HFF-Myc (cell line): ENCODE measurements around the gene UFSP2.

Source experiments
- DNase-seq: peaks from one replicate; pipeline ENCODE4 v3.0.0-alpha.2; 2011; ENCODE audit warnings: low read depth; ENCODE audit errors: extremely low read depth
- H3K4me3 ChIP-seq: replicated peaks from 2 replicates; pipeline ENCODE4 v1.5.1; 2011; ENCODE audit warnings: low read depth, mild to moderate bottlenecking, control low read depth, low read length
- TF ChIP-seq, protein P1 (sequence below): IDR thresholded peaks from 2 replicates; pipeline ENCODE4 v1.5.1; 2012; ENCODE audit warnings: mild to moderate bottlenecking, low read depth, low read length, control low read depth; ENCODE audit errors: missing control alignments

UFSP2 gene

GRCh38 chr4:185358514-185358913, 67.2 kb downstream of the UFSP2 start:
- DNase-seq = no peak
- TF ChIP-seq, protein P1, sequence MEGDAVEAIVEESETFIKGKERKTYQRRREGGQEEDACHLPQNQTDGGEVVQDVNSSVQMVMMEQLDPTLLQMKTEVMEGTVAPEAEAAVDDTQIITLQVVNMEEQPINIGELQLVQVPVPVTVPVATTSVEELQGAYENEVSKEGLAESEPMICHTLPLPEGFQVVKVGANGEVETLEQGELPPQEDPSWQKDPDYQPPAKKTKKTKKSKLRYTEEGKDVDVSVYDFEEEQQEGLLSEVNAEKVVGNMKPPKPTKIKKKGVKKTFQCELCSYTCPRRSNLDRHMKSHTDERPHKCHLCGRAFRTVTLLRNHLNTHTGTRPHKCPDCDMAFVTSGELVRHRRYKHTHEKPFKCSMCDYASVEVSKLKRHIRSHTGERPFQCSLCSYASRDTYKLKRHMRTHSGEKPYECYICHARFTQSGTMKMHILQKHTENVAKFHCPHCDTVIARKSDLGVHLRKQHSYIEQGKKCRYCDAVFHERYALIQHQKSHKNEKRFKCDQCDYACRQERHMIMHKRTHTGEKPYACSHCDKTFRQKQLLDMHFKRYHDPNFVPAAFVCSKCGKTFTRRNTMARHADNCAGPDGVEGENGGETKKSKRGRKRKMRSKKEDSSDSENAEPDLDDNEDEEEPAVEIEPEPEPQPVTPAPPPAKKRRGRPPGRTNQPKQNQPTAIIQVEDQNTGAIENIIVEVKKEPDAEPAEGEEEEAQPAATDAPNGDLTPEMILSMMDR = no peak
- no peak overlapping the region for H3K4me3 ChIP-seq

GRCh38 chr4:185357733-185358440, 67.9 kb downstream of the UFSP2 start:
- no peak overlapping the region for H3K4me3 ChIP-seq
- no peak for DNase-seq
- TF ChIP-seq, protein P1 = no peak

DNA sequence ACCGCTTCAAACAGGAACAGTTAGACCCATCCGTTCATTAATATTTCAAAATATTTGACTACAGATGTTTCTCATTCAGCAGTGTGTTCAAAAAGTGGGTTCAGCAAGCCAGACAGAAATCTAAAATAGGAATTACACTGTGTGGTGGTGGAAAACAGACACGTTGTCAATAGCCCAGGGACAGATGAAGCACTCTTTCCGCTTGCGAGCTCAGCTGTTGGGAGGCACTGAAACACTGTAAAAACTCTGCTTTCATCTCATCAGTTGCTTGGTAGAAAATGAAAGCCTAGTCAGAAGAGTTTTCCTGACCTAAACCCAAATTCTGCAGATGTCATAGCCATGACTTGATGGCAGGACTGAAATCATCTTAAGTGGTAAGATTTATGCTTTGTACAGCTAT, 68.6 kb downstream of the UFSP2 start:
- no peak for DNase-seq
- no peak overlapping the region for H3K4me3 ChIP-seq
- TF ChIP-seq, protein P1 = no peak

DNA sequence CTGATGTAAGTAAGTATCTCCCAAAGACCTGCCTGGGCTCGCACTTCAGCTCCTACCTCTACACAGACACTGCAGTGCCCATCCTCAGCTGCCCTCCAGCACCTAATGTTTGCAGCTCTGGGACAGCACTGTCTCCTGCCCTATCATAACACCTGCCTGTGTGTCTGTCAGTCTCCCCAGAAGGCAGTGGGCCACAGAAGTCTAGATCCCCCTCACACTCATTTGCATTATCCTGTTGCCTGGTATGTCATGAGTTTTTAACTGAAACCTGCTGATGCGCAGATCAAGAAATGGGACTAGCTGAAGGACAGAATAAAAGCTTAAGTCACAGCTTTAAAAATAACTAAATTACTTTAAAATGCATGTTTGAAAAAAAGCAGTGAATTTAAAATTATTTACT, 73.0 kb downstream of the UFSP2 start:
- H3K4me3 ChIP-seq = no peak overlapping the region
- DNase-seq = no peak
- TF ChIP-seq, protein P1 = no peak

- no peak overlapping the region for H3K4me3 ChIP-seq
- DNase-seq = no peak
- TF ChIP-seq, protein P1 = no peak
Measured at GRCh38 chr4:185352202-185352601, 73.6 kb downstream of the UFSP2 start.

GRCh38 chr4:185351691-185352090, 74.1 kb downstream of the UFSP2 start:
- no peak overlapping the region for H3K4me3 ChIP-seq
- no peak for DNase-seq
- TF ChIP-seq, protein P1 = no peak
